Ovary (tissue), 9 donors: ENCODE results near the gene TEKT5. TPM values are rescaled to one million over a fixed set of nuclear protein-coding genes. Genes with fewer than 3 reads are reported as not detected.

Experiments used
- DNase-seq, 5 donors: peaks; one replicate each; pipeline ENCODE4 v3.0.0-alpha.2; 2019 to 2020
- H3K27ac ChIP-seq, 2 donors: fragments of 200-600 bp; one replicate each; pipeline versions ENCODE4 v1.5.1 to v1.8.0; 2019 to 2022
- H3K27me3 ChIP-seq: fragments of 200-600 bp; one replicate; pipeline ENCODE4 v1.8.0; 2022
- H3K36me3 ChIP-seq: fragments of 200-600 bp; sonication (generic); one replicate; pipeline ENCODE4 v1.5.1; 2019
- H3K4me1 ChIP-seq: one replicate; pipeline ENCODE4 v1.8.1; 2013; ENCODE audit warnings: mild to moderate bottlenecking, moderate library complexity; ENCODE audit not compliant: insufficient read depth
- H3K4me3 ChIP-seq: fragments of 200-600 bp; sonication (generic); one replicate; pipeline ENCODE4 v1.5.1; 2017
- H3K9me3 ChIP-seq, 2 donors: fragments of 200-600 bp in 1 of 2; sonication (generic) in 1 of 2; one replicate each; pipeline versions ENCODE4 v1.5.1 to v1.8.1; 2013 to 2019; ENCODE audit warnings: mild to moderate bottlenecking in 1 of 2, moderate library complexity in 1 of 2
- EP300 ChIP-seq: sonication (generic); formaldehyde crosslinking; IDR thresholded peaks from one replicate; pipeline ENCODE4 v1.6.1; 2017; ENCODE audit warnings: antibody characterized with exemption
- POLR2A ChIP-seq: fragments of 450-650 bp; IDR thresholded peaks from one replicate; pipeline ENCODE4 v1.6.1; 2017; ENCODE audit warnings: antibody characterized with exemption, mild to moderate bottlenecking, moderate library complexity
- WGBS, 3 donors: extraction: QIAGEN DNeasy Blood & Tissue Kit in 1 of 3; methylation state at CpG; one replicate each; pipeline versions ENCODE4 v1.1.5 to v1.1.7; 2013 to 2017; 5-methylcytosine and 5-hydroxymethylcytosine counted together
- intact Hi-C, 4 donors: fragments of 100-400 bp; cut with DNase I; formaldehyde crosslinking; loops; one replicate each; pipeline versions ENCODE4 v1.11.0 to v1.15.1; 2022 to 2023
- polyA plus RNA-seq, 2 donors: library from polyadenylated mRNA; stranded (reverse); fragments of 200-250 nt in 1 of 2; fragments of 350-450 nt in 1 of 2; fragmentation: Illumina TruSeq in 1 of 2; extraction: RNeasy Lipid Tissue Mini Kit (QIAGEN cat#74804) in 1 of 2; gene quantifications; one replicate each; pipeline ENCODE4 v1.2.3, GENCODE V29; 2013 to 2014
- total RNA-seq, 7 donors: library from RNA; depleted of rRNA in 2 of 7; stranded (reverse); fragments of >200 nt in 2 of 7; fragmentation: NEBNext Ultra II Directional in 3 of 7; extraction: Animal tissue kit (Norgen Biotek cat#: 25700) in 3 of 7; gene quantifications; one replicate each; pipeline versions ENCODE4 v1.1.0 to v1.2.4, GENCODE V29; 2016 to 2023
- TF ChIP-seq, protein P1 (sequence below), 3 donors: fragments of 450-650 bp in 2 of 3; fragments of 200-600 bp in 1 of 3; IDR thresholded peaks; one replicate each; pipeline versions ENCODE4 v1.5.1 to v1.8.0; 2016 to 2022; ENCODE audit warnings: antibody characterized with exemption in 3 of 3, mild to moderate bottlenecking in 1 of 3
- donor health status: DM: no; HTN: no; CAD: no; lungs with moderate emphysema.
- donor health status: DM: no; HTN: no; CAD: no.
- donor health status: Bipolar disorder and iron deficiency.
- donor health status: DM: yes; HTN: yes; CAD: no.
- donor health status: DM: no; HTN: no; CAD: no.
- donor health status: DM: yes; HTN: yes; CAD: no.

The TEKT5 gene
- total and polyA plus RNA-seq, 9 donors: 0.28 to 0.90 (median 0.44) TPM; not detected in 3

DNA sequence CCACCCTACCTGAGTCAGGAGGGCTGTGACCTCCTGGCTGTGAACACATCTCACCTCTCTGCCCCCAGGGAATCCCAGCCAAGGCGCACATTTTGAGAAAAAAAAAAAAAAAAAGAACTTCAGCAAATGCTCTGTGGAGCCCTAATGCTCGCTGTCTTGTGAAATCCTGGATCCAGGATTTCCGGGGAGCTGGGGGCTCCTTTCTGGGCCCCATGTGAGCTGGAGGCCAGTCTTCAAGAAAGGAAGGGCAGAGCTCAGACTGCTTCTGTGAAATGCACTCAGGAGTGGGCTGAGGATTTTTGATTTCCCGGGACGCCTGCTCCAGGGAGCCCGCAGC lies 78.3 kb downstream of the TEKT5 start:
- intact Hi-C loops: loop anchor here in 1 of 4 donors (10.0 kb wide), 1 partner anchor 88 kb away; no protein-coding TSS in a partner anchor
- H3K9me3 ChIP-seq: no peaks in the 10 kb centered on the region
- no peak for TF ChIP-seq POLR2A
- TF ChIP-seq, protein P1, sequence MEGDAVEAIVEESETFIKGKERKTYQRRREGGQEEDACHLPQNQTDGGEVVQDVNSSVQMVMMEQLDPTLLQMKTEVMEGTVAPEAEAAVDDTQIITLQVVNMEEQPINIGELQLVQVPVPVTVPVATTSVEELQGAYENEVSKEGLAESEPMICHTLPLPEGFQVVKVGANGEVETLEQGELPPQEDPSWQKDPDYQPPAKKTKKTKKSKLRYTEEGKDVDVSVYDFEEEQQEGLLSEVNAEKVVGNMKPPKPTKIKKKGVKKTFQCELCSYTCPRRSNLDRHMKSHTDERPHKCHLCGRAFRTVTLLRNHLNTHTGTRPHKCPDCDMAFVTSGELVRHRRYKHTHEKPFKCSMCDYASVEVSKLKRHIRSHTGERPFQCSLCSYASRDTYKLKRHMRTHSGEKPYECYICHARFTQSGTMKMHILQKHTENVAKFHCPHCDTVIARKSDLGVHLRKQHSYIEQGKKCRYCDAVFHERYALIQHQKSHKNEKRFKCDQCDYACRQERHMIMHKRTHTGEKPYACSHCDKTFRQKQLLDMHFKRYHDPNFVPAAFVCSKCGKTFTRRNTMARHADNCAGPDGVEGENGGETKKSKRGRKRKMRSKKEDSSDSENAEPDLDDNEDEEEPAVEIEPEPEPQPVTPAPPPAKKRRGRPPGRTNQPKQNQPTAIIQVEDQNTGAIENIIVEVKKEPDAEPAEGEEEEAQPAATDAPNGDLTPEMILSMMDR (IDR thresholded peaks at IDR 0.05): no peak
- no peak for TF ChIP-seq EP300
- DNase-seq: no peak
- H3K27ac ChIP-seq: no peak overlapping the region
- no peaks in the 10 kb centered on the region for H3K36me3 ChIP-seq
- H3K27me3 ChIP-seq: no peaks in the 10 kb centered on the region
- H3K4me1 ChIP-seq: peaks cover 6% of the 10 kb centered on the region
- H3K4me3 ChIP-seq: no peak overlapping the region
- WGBS, 3 donors: 66 to 70% (median 70%) methylated on average over 6 of the region's 6 CpGs

- DNase-seq: no peak
- Histone ChIP-seq H3K4me3 (no peak overlapping the region), H3K27me3 (no peaks in the 10 kb centered on the region), H3K36me3 (no peaks in the 10 kb centered on the region), H3K27ac (no peak overlapping the region), H3K9me3 (no peaks in the 10 kb centered on the region), H3K4me1 (peaks cover 6% of the 10 kb centered on the region)
- TF ChIP-seq, protein P1 (IDR thresholded peaks at IDR 0.05): no peak
- no peak for TF ChIP-seq EP300
- no peak for TF ChIP-seq POLR2A
- intact Hi-C loops: loop anchor here in 1 of 4 donors (10.0 kb wide), 1 partner anchor 90 kb away; no protein-coding TSS in a partner anchor
Measured at GRCh38 chr16:10614685-10615084, 80.0 kb downstream of the TEKT5 start.

DNA sequence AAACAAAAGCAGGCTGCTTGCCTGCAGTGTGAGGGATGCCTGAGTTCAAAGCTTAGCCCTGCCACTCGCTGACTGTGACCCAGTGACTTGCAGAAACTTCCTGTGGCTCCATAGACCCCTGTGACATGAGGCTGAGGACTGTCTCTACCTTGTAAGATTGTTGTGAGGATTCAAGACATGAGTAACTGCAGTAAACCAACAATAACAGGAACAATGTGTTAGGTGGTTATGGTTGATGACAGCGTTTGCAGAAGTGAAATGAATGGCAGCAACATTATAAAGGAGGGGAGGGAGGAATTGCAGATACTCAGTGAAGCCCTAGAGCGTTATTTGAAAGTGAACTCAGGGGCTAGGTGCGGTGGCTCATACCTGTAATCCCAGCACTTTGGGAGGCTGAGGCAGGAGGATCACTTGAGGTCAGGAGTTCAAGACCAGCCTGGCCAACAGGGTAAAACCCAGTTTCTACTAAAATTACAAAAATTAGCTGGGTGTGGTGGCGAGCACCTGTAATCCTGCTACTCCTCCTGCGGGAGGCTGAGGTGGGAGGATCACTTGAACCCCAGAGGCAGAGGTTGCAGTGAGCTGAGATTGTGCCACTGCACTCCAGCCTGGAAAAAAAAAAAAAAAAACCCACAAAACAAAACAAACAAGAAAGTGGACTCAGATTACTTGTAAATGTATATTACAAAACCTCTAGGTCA lies 80.8 kb downstream of the TEKT5 start:
- intact Hi-C loops: loop anchor here in 1 of 4 donors (10.0 kb wide), 1 partner anchor 91 kb away; no protein-coding TSS in a partner anchor
- no peaks in the 10 kb centered on the region for H3K9me3 ChIP-seq
- no peak for DNase-seq
- peaks cover 7% of the 10 kb centered on the region for H3K4me1 ChIP-seq
- H3K27ac ChIP-seq: no peak overlapping the region
- H3K27me3 ChIP-seq: no peaks in the 10 kb centered on the region
- no peak overlapping the region for H3K4me3 ChIP-seq
- 74 to 95% (median 91%) methylated on average over 6 of the region's 6 CpGs for WGBS, 3 donors
- TF ChIP-seq, protein P1 (IDR thresholded peaks at IDR 0.05): no peak
- TF ChIP-seq POLR2A (no peak), EP300 (no peak)
- no peaks in the 10 kb centered on the region for H3K36me3 ChIP-seq

DNA sequence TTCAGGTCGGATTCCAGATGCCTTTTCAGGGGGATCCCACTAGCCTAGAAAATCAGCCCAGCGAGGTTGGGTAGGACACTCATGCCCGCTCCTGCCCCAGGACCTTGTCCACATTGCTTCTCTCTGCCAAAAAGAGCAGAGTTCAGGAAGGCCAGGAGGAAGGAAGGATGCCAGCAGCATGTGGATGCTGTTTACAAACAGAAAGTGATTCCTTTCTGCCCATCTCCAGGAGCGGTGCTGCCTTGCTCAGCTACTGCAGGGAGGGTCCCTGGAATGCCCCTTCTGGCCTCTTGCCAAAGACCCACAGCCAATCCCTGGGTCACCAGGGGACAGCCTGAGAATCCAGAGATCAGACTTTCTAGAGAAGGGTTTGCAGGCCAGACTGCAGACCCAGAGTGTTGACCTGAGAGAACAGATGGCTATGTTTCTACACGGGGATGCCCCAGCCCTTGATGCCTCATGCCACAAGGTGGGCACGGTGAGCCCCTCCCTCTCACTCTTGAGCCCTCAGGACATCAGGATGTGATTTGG lies 82.0 kb downstream of the TEKT5 start:
- no peak for DNase-seq
- WGBS, 3 donors: 28 to 49% (median 46%) methylated on average over 6 of the region's 6 CpGs
- TF ChIP-seq POLR2A (no peak), EP300 (no peak)
- TF ChIP-seq, protein P1 (IDR thresholded peaks at IDR 0.05): no peak
- H3K4me3 ChIP-seq: no peak overlapping the region
- no peaks in the 10 kb centered on the region for H3K9me3 ChIP-seq
- H3K36me3 ChIP-seq: no peaks in the 10 kb centered on the region
- intact Hi-C loops: loop anchor here in 1 of 4 donors (10.0 kb wide), 1 partner anchor 92 kb away; no protein-coding TSS in a partner anchor
- H3K4me1 ChIP-seq: peaks cover 7% of the 10 kb centered on the region
- no peak overlapping the region for H3K27ac ChIP-seq
- no peaks in the 10 kb centered on the region for H3K27me3 ChIP-seq
